Mesenchymal stem cell (in vitro differentiated cells and primary cell): Measurements from ENCODE around the gene TICAM2.

Experiments used
- DNase-seq: peaks from one replicate; pipeline ENCODE4 v3.0.0-alpha.2; 2013
- H2AFZ ChIP-seq: one replicate; pipeline ENCODE4 v1.6.1; 2013; ENCODE audit warnings: low read depth, mild to moderate bottlenecking, control low read depth, inconsistent platforms, low read length, moderate library complexity
- H2AK5ac ChIP-seq: 2 replicates; pipeline ENCODE4 v1.6.1; 2013; ENCODE audit warnings: low read length, moderate library complexity, mild to moderate bottlenecking, inconsistent platforms; ENCODE audit not compliant: severe bottlenecking
- H2BK120ac ChIP-seq: one replicate; pipeline ENCODE4 v1.6.1; 2013; ENCODE audit warnings: low read depth, mild to moderate bottlenecking, inconsistent platforms, low read length, moderate library complexity
- H2BK12ac ChIP-seq, 2 experiments: one replicate each; pipeline ENCODE4 v1.6.1; 2013; ENCODE audit warnings: inconsistent platforms in 2 of 2, low read length in 2 of 2, mild to moderate bottlenecking in 2 of 2, moderate library complexity in 2 of 2, control low read depth in 1 of 2
- H2BK15ac ChIP-seq: one replicate; pipeline ENCODE4 v1.6.1; 2013; ENCODE audit warnings: mild to moderate bottlenecking, low read depth, inconsistent platforms; ENCODE audit not compliant: poor library complexity, severe bottlenecking
- H2BK5ac ChIP-seq: 2 replicates; pipeline ENCODE4 v1.6.1; 2013; ENCODE audit warnings: low read depth, mild to moderate bottlenecking, low read length, control low read depth, inconsistent platforms; ENCODE audit not compliant: poor library complexity, severe bottlenecking
- H3K14ac ChIP-seq, 2 experiments: one replicate each; pipeline ENCODE4 v1.6.1; 2013; ENCODE audit warnings: inconsistent platforms in 2 of 2, low read length in 2 of 2, control low read depth in 1 of 2, mild to moderate bottlenecking in 1 of 2, moderate library complexity in 1 of 2
- H3K18ac ChIP-seq, 2 experiments: one replicate each; pipeline ENCODE4 v1.6.1; 2013; ENCODE audit warnings: inconsistent platforms in 2 of 2, low read length in 2 of 2, control low read depth in 1 of 2, low read depth in 1 of 2, mild to moderate bottlenecking in 1 of 2
- H3K23ac ChIP-seq, 2 experiments: one replicate each; pipeline ENCODE4 v1.6.1; 2013; ENCODE audit warnings: inconsistent platforms in 2 of 2, low read length in 2 of 2, mild to moderate bottlenecking in 2 of 2, moderate library complexity in 2 of 2, control low read depth in 1 of 2
- H3K27ac ChIP-seq: 2 replicates; pipeline ENCODE4 v1.5.1; 2013; ENCODE audit warnings: mild to moderate bottlenecking, moderate library complexity, low read length, control low read depth, inconsistent platforms; ENCODE audit not compliant: poor library complexity, severe bottlenecking
- H3K27me3 ChIP-seq, 2 experiments: 2 replicates each; pipeline versions ENCODE4 v1.6.1 to v1.7.0; 2013; ENCODE audit warnings: low read length in 2 of 2, mild to moderate bottlenecking in 2 of 2, moderate library complexity in 2 of 2, control low read depth in 1 of 2, inconsistent platforms in 1 of 2; ENCODE audit not compliant: control insufficient read depth in 1 of 2, insufficient read depth in 1 of 2
- H3K36me3 ChIP-seq, 2 experiments: 2 replicates each; pipeline versions ENCODE4 v1.6.1 to v1.7.0; 2013; ENCODE audit warnings: low read length in 2 of 2, control low read depth in 1 of 2, inconsistent platforms in 1 of 2, low read depth in 1 of 2, mild to moderate bottlenecking in 1 of 2; ENCODE audit not compliant: insufficient read depth in 2 of 2, control insufficient read depth in 1 of 2
- H3K4ac ChIP-seq, 2 experiments: one replicate each; pipeline ENCODE4 v1.6.1; 2013; ENCODE audit warnings: inconsistent platforms in 2 of 2, low read length in 2 of 2, mild to moderate bottlenecking in 2 of 2, moderate library complexity in 2 of 2, control low read depth in 1 of 2, low read depth in 1 of 2
- H3K4me1 ChIP-seq: 2 replicates; pipeline ENCODE4 v1.6.1; 2013; ENCODE audit warnings: low read depth, low read length, control low read depth; ENCODE audit not compliant: control insufficient read depth, insufficient read depth
- H3K4me2 ChIP-seq: 2 replicates; pipeline ENCODE4 v1.6.1; 2013; ENCODE audit warnings: low read length, mild to moderate bottlenecking, inconsistent platforms; ENCODE audit not compliant: poor library complexity, severe bottlenecking
- H3K4me3 ChIP-seq, 2 experiments: 2 replicates each; pipeline versions ENCODE4 v1.5.1 to v1.7.0; 2013; ENCODE audit warnings: low read length in 2 of 2, mild to moderate bottlenecking in 2 of 2, control low read depth in 1 of 2, low read depth in 1 of 2; ENCODE audit not compliant: insufficient read depth in 1 of 2
- H3K79me1 ChIP-seq: replicated peaks from 2 replicates; pipeline ENCODE4 v1.6.1; 2013; ENCODE audit warnings: mild to moderate bottlenecking, control low read depth, low read length, inconsistent platforms; ENCODE audit not compliant: poor library complexity, severe bottlenecking
- H3K9ac ChIP-seq: 2 replicates; pipeline ENCODE4 v1.7.0; 2013; ENCODE audit warnings: mild to moderate bottlenecking, low read length, moderate library complexity
- H3K9me3 ChIP-seq: 2 replicates; pipeline ENCODE4 v1.7.0; 2013; ENCODE audit warnings: mild to moderate bottlenecking, low read length; ENCODE audit not compliant: control insufficient read depth
- H4K8ac ChIP-seq: one replicate; pipeline ENCODE4 v1.6.1; 2013; ENCODE audit warnings: inconsistent platforms, mild to moderate bottlenecking, low read length, moderate library complexity
- H4K91ac ChIP-seq: one replicate; pipeline ENCODE4 v1.6.1; 2013; ENCODE audit warnings: mild to moderate bottlenecking, low read length, inconsistent platforms
- WGBS: methylation state at CpG from one replicate; pipeline ENCODE4 v1.1.7; 2013; ENCODE audit warnings: mixed read lengths; 5-methylcytosine and 5-hydroxymethylcytosine counted together

The TICAM2 gene

GRCh38 chr5:115551415-115551814, 50.9 kb downstream of the TICAM2 start:
- no peak overlapping the region for H2BK12ac ChIP-seq
- H4K8ac ChIP-seq, result no peak overlapping the region
- no peak overlapping the region for H3K14ac ChIP-seq
- H3K79me1 ChIP-seq, result no peaks in the 10 kb centered on the region
- H2AK5ac ChIP-seq, result no peak overlapping the region
- no peak overlapping the region for H3K4me2 ChIP-seq
- H3K4ac ChIP-seq, result no peak overlapping the region
- no peak for DNase-seq
- H3K9me3 ChIP-seq, result peaks cover 3% of the 10 kb centered on the region
- peak overlapping the region; percentile 3 for H3K9ac ChIP-seq
- no peak overlapping the region for H3K23ac ChIP-seq
- no peak overlapping the region for H2AFZ ChIP-seq
- H3K27ac ChIP-seq, result no peak overlapping the region
- H3K36me3 ChIP-seq, result no peaks in the 10 kb centered on the region
- H3K4me3 ChIP-seq, result no peak overlapping the region
- no peak overlapping the region for H2BK120ac ChIP-seq
- H3K4me1 ChIP-seq, result no peaks in the 10 kb centered on the region
- no peak overlapping the region for H2BK5ac ChIP-seq
- H3K27me3 ChIP-seq, result no peaks in the 10 kb centered on the region
- H2BK15ac ChIP-seq, result no peak overlapping the region
- no peak overlapping the region for H3K18ac ChIP-seq
- 72% methylated on average over 4 of the region's 4 CpGs for WGBS
- H4K91ac ChIP-seq, result no peak overlapping the region

DNA sequence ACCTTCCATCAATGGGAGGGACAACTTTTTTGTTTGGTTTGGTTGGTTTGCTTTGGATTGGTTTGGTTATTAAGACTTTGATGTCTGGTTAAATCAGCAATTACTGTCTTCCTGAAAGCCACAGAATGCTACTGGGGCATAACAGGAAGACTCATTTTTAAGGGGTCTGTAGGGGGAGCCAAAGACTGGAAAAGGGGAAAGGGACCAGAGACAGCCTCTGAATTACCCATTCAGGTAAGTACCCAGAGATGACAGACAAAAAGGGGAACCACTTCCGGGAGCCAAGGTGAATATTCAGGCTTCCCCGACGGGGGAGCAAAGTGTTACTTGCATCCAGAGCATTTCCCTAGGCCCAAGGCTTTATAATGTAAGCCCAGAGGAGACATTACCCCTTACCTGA, 53.1 kb downstream of the TICAM2 start:
- Histone ChIP-seq H3K4ac (no peak overlapping the region), H2BK15ac (no peak overlapping the region), H2AFZ (no peak overlapping the region), H3K27ac (no peak overlapping the region), H2BK120ac (no peak overlapping the region), H3K23ac (no peak overlapping the region), H3K14ac (no peak overlapping the region), H2AK5ac (no peak overlapping the region), H3K18ac (no peak overlapping the region), H3K27me3 (no peaks in the 10 kb centered on the region), H3K4me3 (no peak overlapping the region), H3K4me1 (no peaks in the 10 kb centered on the region), H3K79me1 (no peaks in the 10 kb centered on the region), H3K9me3 (peaks cover 17% of the 10 kb centered on the region), H3K4me2 (no peak overlapping the region), H3K36me3 (no peaks in the 10 kb centered on the region), H4K91ac (no peak overlapping the region), H3K9ac (no peak overlapping the region), H4K8ac (no peak overlapping the region), H2BK5ac (no peak overlapping the region), H2BK12ac (no peak overlapping the region)
- 43% methylated on average over 2 of the region's 3 CpGs for WGBS
- DNase-seq, result no peak

DNA sequence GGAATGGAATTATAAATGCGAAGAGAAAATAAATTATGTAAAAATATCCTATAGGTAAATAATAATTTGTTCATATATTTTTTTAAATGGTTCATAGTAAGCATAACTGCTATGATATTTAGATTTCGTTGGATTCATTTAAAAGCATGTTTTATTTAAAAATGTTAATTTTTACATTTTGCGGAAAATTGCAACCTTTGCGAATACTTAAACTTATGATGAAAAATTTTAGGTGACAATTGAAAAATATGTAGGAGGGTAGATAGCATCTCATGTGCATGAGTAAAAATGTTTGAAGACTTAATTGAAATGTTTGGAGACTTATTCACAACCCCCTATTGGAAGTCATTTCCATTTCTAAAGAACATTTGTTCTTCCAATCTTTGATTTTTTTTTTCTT, 53.6 kb downstream of the TICAM2 start:
- Histone ChIP-seq H3K9ac (no peak overlapping the region), H3K27me3 (no peaks in the 10 kb centered on the region), H4K8ac (no peak overlapping the region), H3K27ac (no peak overlapping the region), H2BK120ac (no peak overlapping the region), H2BK12ac (no peak overlapping the region), H4K91ac (no peak overlapping the region), H3K18ac (no peak overlapping the region), H3K9me3 (peaks cover 17% of the 10 kb centered on the region), H3K4me3 (no peak overlapping the region), H3K14ac (no peak overlapping the region), H3K4ac (no peak overlapping the region), H3K23ac (no peak overlapping the region), H2BK5ac (no peak overlapping the region), H2AK5ac (no peak overlapping the region), H3K36me3 (no peaks in the 10 kb centered on the region), H2BK15ac (no peak overlapping the region), H3K79me1 (no peaks in the 10 kb centered on the region), H3K4me1 (no peaks in the 10 kb centered on the region), H3K4me2 (no peak overlapping the region), H2AFZ (no peak overlapping the region)
- no peak for DNase-seq
- WGBS, result 92% methylated on average over 3 of the region's 4 CpGs

DNA sequence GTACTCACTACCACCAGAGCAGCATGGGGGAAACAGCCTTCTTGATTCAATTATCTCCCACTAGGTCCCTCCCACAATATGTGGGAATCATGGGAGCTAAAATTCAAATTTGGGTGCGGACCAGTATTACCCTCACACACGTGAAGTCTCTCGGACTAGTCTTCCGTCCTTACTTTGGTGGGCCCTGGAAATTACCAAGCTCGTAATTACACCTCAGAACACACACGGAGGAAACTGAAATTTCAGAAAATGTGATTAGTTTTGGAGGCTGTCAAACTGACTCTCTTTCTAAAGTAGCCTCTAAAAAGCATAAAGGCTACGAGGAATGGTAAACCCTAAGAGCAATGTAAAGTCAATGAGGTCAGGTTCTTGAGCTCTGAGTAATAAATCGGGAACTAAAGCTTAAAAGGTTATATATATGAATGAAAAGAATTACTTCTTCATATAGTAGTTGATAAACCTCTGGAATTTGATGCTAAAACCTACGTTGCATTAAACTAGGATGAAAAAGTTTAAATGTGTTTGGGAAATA, 56.9 kb downstream of the TICAM2 start:
- 95% methylated on average over 7 of the region's 9 CpGs for WGBS
- no peak overlapping the region for H2BK5ac ChIP-seq

More for the DNA sequence above, 56.9 kb downstream of the TICAM2 start:
- Histone ChIP-seq H2BK120ac (no peak overlapping the region), H3K14ac (no peak overlapping the region), H2AK5ac (peak overlapping the region; percentile 42), H3K9ac (peak overlapping the region; percentile 84), H4K91ac (no peak overlapping the region), H2BK15ac (no peak overlapping the region), H3K4ac (no peak overlapping the region), H3K23ac (no peak overlapping the region), H3K27ac (peak overlapping the region; percentile 59), H2BK12ac (no peak overlapping the region), H3K27me3 (no peaks in the 10 kb centered on the region), H3K18ac (no peak overlapping the region), H3K4me1 (no peaks in the 10 kb centered on the region), H3K4me2 (no peak overlapping the region), H3K36me3 (peaks cover 0 to 28% of the 10 kb centered on the region in 2 experiments), H3K4me3 (peak overlapping the region in 1 of 2 experiments; percentile 67), H2AFZ (no peak overlapping the region), H4K8ac (peak overlapping the region; percentile 85), H3K9me3 (peaks cover 17% of the 10 kb centered on the region), H3K79me1 (no peaks in the 10 kb centered on the region)
- DNase-seq, result no peak
